Omental fat pad (tissue), 4 donors: ENCODE data around the gene DDX42. TPM values are rescaled to one million over a fixed set of nuclear protein-coding genes. Genes with fewer than 3 reads are reported as not detected.

Source experiments
- ATAC-seq: fragments of 150-250 bp; one replicate; pipeline ENCODE4 v1.9.1; 2016; ENCODE audit warnings: mild to moderate bottlenecking, moderate library complexity; ENCODE audit not compliant: low FRiP score
- DNase-seq: peaks from one replicate; pipeline ENCODE4 v3.0.0-alpha.2; 2019; ENCODE audit warnings: low spot score
- total RNA-seq, 4 donors: library from RNA; depleted of rRNA; stranded (reverse); fragments of >200 nt; gene quantifications; one replicate each; pipeline ENCODE4 v1.1.0, GENCODE V29; 2016
- TF ChIP-seq, protein P1 (sequence below), 3 donors: fragments of 450-650 bp; IDR thresholded peaks; one replicate each; pipeline ENCODE4 v1.5.1; 2016 to 2017; ENCODE audit warnings: antibody characterized with exemption in 3 of 3, mild to moderate bottlenecking in 3 of 3, moderate library complexity in 2 of 3

The DDX42 gene
- total RNA-seq, 4 donors from 2014 or later: 87.2 to 150 (median 112) TPM

DNA sequence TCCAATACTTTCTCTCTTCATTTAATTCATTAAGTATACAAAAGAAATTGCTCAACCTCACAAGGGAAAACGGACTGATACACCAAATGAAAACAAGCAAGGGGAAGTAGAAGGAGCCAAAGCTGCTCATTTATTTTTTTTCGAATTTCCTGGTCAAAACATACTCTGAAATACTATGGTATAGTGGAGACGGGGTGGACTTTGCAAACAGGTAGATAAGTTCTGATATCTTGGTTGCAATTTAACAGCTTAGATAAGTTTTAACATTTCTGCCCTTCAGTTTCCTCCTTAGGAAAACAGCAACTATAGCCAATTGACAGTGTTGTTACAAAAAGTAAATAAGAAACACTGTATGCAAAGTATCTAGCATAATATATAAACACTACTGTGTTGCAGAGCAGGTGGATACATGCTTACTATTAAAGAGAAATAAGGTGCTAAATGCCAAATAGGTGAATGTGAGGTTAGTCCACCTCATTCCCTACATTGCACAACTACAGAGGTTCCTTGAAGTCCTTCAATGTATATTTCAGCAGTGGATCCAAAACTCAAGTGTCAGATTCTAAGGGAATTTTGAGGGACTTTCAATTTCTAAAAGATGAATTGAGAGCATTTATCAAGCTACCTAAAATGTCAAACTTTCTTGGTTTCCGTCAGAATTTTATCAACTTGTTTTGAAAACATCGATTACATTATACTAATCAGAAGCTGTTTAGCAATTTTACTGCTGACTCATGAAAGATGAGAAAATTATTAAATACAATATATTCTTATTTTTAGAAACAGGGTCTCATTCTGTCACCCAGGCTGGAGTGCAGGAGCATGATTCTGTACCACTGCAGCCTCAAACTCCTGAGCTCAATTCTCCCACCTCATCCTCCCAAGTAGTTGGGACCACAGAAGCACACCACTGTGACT lies 11.6 kb upstream of the DDX42 start:
- TF ChIP-seq, protein P1, sequence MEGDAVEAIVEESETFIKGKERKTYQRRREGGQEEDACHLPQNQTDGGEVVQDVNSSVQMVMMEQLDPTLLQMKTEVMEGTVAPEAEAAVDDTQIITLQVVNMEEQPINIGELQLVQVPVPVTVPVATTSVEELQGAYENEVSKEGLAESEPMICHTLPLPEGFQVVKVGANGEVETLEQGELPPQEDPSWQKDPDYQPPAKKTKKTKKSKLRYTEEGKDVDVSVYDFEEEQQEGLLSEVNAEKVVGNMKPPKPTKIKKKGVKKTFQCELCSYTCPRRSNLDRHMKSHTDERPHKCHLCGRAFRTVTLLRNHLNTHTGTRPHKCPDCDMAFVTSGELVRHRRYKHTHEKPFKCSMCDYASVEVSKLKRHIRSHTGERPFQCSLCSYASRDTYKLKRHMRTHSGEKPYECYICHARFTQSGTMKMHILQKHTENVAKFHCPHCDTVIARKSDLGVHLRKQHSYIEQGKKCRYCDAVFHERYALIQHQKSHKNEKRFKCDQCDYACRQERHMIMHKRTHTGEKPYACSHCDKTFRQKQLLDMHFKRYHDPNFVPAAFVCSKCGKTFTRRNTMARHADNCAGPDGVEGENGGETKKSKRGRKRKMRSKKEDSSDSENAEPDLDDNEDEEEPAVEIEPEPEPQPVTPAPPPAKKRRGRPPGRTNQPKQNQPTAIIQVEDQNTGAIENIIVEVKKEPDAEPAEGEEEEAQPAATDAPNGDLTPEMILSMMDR (IDR thresholded peaks at IDR 0.05): no peak
- no peak for ATAC-seq
- DNase-seq: no peak

DNA sequence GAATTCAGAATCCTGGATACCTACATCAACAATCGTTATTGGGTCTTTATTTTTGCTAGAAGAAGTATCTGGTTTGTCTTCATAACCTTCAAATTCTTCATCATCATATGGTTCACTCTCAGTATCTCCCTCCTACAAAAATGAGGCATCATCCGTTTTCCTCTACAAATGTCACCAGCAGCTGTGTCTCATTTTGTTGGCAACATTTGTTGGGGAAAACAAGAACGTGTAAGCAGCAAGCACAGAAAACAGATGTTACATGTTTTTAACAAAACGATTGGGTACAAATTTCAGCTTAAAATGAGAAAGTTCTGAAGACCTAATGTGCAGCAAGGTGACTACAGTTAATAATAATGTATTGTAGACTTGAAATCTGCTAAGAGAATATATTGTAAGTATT lies 9.3 kb upstream of the DDX42 start:
- no peak for ATAC-seq
- TF ChIP-seq, protein P1 (IDR thresholded peaks at IDR 0.05): no peak

DNA sequence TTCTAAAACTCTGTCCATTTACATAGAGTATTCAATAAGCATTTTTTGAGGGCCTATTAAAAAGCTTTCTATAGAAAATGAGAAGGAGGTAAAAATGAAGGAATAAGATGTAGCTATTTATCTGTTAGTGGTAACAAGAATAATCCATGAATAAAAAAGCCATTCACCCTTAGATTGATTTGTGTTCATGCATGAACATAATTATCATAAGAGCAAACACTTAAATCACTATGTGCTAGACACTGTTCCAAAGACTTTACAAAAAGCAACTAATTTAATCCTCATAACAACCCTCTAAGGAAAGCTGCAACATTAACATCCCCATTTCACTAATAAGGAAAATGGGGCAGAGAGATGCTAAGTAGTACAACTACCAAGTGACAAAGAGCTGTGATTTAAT lies 7.2 kb upstream of the DDX42 start:
- ATAC-seq: no peak
- no peak for DNase-seq
- TF ChIP-seq, protein P1 (IDR thresholded peaks at IDR 0.05): no peak

More for the DNA sequence above, 9.3 kb upstream of the DDX42 start:
- DNase-seq: no peak

DNA sequence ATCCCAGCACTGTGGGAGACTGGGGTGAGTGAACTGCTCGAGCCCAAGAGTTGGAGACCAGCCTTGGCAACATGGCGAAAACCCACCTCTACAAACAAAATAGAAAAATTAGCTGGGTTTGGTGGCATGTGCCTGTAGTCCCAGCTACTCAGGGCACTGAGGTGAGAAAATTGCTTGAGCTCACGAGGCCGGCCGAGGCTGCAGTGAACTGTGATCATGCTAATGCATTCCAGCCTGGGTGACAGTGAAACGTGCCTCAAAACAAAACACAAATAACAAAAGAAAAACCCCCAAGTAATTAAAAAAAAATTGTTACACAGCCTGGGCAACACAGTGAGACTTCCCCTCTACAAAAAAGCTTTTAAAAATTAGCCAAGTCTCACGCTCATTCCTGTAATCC lies 5.5 kb upstream of the DDX42 start:
- no peak for DNase-seq
- TF ChIP-seq, protein P1 (IDR thresholded peaks at IDR 0.05): no peak
- no peak for ATAC-seq

DNA sequence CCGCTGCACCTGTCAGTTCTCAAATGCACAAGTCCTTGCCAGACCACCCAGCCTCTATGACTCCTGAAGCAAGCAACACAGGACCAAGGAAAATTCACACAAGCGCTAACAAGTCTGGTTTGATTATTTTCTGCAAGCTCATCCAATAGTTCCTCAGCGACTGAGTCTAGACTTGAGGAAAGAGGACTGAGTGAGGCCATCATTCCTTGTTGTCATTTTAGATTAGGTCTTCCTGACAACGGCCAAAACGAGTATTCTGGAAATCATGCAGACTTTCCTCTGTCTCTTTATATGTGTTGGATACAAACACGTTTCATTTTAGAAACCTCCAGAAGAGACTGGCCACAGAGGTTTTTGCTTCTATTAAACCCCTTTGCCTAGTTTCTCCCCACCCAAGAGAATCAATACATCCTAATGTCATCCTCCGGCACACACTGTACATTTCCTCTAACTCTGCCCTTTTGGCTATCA lies 1.1 kb upstream of the DDX42 start:
- TF ChIP-seq, protein P1 (IDR thresholded peaks at IDR 0.05): no peak
- ATAC-seq (no peak), DNase-seq (no peak)

DNA sequence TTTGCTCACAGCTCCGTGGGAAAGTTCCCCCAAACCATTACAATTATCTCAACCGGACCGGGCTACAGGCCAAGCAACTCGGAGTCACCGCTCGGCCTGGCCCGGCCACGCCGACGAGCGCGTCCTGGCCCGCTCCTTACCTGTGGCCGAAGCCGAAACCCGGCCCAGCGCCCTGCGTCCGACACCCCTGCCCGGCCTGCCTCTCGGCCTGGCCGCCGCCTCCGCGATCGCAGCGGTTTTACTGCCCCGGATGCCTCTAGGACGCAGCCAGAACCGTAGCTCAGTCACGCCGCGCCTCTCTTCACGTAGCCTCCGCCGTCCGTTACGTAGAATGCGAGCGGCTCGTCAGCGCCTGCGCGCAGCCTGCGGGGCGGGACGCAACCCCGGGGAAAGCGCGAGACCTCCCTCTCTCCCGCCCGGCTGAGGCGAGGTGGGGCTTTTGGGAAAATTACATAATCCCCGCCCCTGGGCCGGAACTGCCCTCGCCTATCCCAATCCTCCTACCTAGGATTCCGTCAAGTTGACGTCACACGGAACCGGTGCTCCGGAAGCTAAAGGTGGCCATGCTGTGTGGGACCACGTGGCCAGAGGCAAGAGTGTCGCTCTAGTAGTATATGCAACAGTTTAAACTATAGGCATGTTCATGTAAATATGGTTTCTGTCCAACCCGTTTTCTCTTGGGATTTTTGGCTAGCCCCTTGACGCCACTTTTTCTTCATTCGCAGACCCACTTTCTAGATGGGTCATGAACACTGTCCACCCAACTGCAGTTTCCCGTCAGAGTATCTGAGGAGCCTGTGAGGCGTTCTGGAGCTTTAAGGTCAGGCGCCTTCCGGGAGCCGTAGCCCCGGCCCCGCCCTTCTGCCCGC lies 464 bp upstream of the DDX42 start, which contains the start of gene CCDC47:
Gene CCDC47 (minus strand): TSS at position 326 of the 869 bp plus-strand sequence. CDS start 7,422 bp downstream, outside the sequence.
- peak; percentile 97 for ATAC-seq

More for the DNA sequence above, 464 bp upstream of the DDX42 start, which contains the start of gene CCDC47:
- TF ChIP-seq, protein P1 (IDR thresholded peaks at IDR 0.05): no peak
- DNase-seq: peak; percentile 82
